GM12878 (cell line): ENCODE measurements around the gene HCLS1. TPM values are rescaled to one million over a fixed set of nuclear protein-coding genes. Genes with fewer than 3 reads are reported as not detected.

Source experiments
- ATAC-seq: fragments of 200-7000 bp; cut with Tn5 transposase; 3 replicates; pipeline ENCODE4 v1.9.1; 2020; ENCODE audit warnings: mild to moderate bottlenecking, moderate library complexity
- BruUV-seq: library from RNA; stranded (reverse); fragments of 400-500 nt; replicated peaks from 2 replicates; lab custom pipeline; 2021; lab: Mats Ljungman, UMichigan
- CTCF ChIA-PET: fragments of 300-600 bp; sonication (Branson Sonifier 250); formaldehyde crosslinking; extraction: SDS; loops from one replicate; lab custom pipeline; 2021; ENCODE audit warnings: inconsistent platforms; lab: Yijun Ruan, JAX
- POLR2A ChIA-PET: fragments of 350-600 bp; formaldehyde crosslinking; extraction: SDS; loops from one replicate; lab custom pipeline; 2021; ENCODE audit warnings: inconsistent platforms; lab: Charles Lee
- RAD21 ChIA-PET: fragments of 300-600 bp; sonication (Branson Sonifier 250); formaldehyde crosslinking; loops from one replicate; lab custom pipeline; 2023; ENCODE audit warnings: antibody characterized with exemption; ENCODE audit not compliant: unreplicated experiment; lab: Charles Lee
- SMC1A ChIA-PET: fragments of 300-600 bp; sonication (Branson Sonifier 250); formaldehyde crosslinking; loops from one replicate; lab custom pipeline; 2023; ENCODE audit not compliant: unreplicated experiment, uncharacterized antibody; lab: Charles Lee
- DNase-seq: peaks from one replicate; pipeline ENCODE4 v3.0.0-alpha.2; 2011; ENCODE audit warnings: low read depth, low spot score
- FAIRE-seq: peaks from 3 replicates; lab custom pipeline; 2011; peaks lifted over from hg19 to GRCh38; lab: Jason Lieb, UNC
- H2AFZ ChIP-seq: 2 replicates; pipeline ENCODE4 v1.6.0; 2011; ENCODE audit warnings: low read depth, low read length, control low read depth; ENCODE audit not compliant: control insufficient read depth
- H3K27ac ChIP-seq: 2 replicates; pipeline ENCODE4 v1.5.1; 2011; ENCODE audit warnings: control low read depth; ENCODE audit not compliant: control insufficient read depth, insufficient read depth
- H3K27me3 ChIP-seq, 2 experiments: replicated peaks in 1 of 2; 2 replicates each; pipeline versions ENCODE4 v1.6.0 to v1.6.1; 2011; ENCODE audit warnings: low read length in 1 of 2; ENCODE audit not compliant: control insufficient read depth in 2 of 2, insufficient read depth in 2 of 2
- H3K36me3 ChIP-seq, 2 experiments: 2 replicates each; pipeline ENCODE4 v1.5.1; 2011; ENCODE audit warnings: low read length in 1 of 2; ENCODE audit not compliant: control insufficient read depth in 2 of 2, insufficient read depth in 2 of 2
- H3K4me1 ChIP-seq: 2 replicates; pipeline ENCODE4 v1.6.1; 2011; ENCODE audit warnings: mild to moderate bottlenecking, low read length, moderate library complexity, mixed read lengths; ENCODE audit not compliant: control insufficient read depth, insufficient read depth
- H3K4me2 ChIP-seq: 2 replicates; pipeline ENCODE4 v1.6.0; 2011; ENCODE audit warnings: control low read depth; ENCODE audit not compliant: control insufficient read depth, insufficient read depth
- H3K4me3 ChIP-seq: fragments of 200-600 bp; sonication (generic); 2 replicates; pipeline ENCODE4 v1.5.1; 2016
- H3K79me2 ChIP-seq: 2 replicates; pipeline ENCODE4 v1.6.0; 2011; ENCODE audit warnings: low read length; ENCODE audit not compliant: control insufficient read depth, insufficient read depth
- H3K9ac ChIP-seq: 2 replicates; pipeline ENCODE4 v1.8.0; 2011; ENCODE audit warnings: low read length, control low read depth, mixed read lengths; ENCODE audit not compliant: control insufficient read depth, insufficient read depth
- H3K9me3 ChIP-seq: replicated peaks from 3 replicates; pipeline ENCODE4 v1.5.1; 2011; ENCODE audit warnings: mild to moderate bottlenecking, low read length; ENCODE audit not compliant: control insufficient read depth, insufficient read depth
- H4K20me1 ChIP-seq: 2 replicates; pipeline ENCODE4 v1.6.0; 2011; ENCODE audit not compliant: control insufficient read depth, insufficient read depth
- CBX5 ChIP-seq: sonication (generic); IDR thresholded peaks from 2 replicates; pipeline ENCODE4 v1.6.1; 2016; ENCODE audit warnings: low read depth, moderate library complexity, mild to moderate bottlenecking, inconsistent platforms
- CEBPB ChIP-seq, 2 experiments: fragments of 150-350 bp in 1 of 2; IDR thresholded peaks; 2 replicates each; pipeline ENCODE4 v1.6.1; 2012 to 2014; ENCODE audit warnings: low read depth in 2 of 2, low read length in 2 of 2, borderline replicate concordance in 1 of 2, inconsistent platforms in 1 of 2
- HSF1 ChIP-seq: fragments of 150-350 bp; IDR thresholded peaks from 2 replicates; pipeline ENCODE4 v1.6.1; 2014; ENCODE audit warnings: mild to moderate bottlenecking, low read depth, low read length
- POLR2A ChIP-seq: IDR thresholded peaks from 2 replicates; pipeline ENCODE4 v1.6.1; 2011; ENCODE audit warnings: low read depth, mild to moderate bottlenecking, low read length
- SMAD5 ChIP-seq: IDR thresholded peaks from 2 replicates; pipeline ENCODE4 v1.6.1; 2016; ENCODE audit warnings: antibody characterized with exemption, low read depth
- STAT1 ChIP-seq: fragments of 450-650 bp; conservative IDR thresholded peaks from 2 replicates; pipeline ENCODE4 v1.6.1; 2014; ENCODE audit warnings: antibody characterized with exemption, mild to moderate bottlenecking
- SUZ12 ChIP-seq: fragments of 200-600 bp; sonication (generic); IDR thresholded peaks from one replicate; pipeline ENCODE4 v1.6.1; 2018; ENCODE audit warnings: antibody characterized with exemption, mild to moderate bottlenecking; ENCODE audit not compliant: unreplicated experiment
- WRNIP1 ChIP-seq: IDR thresholded peaks from 2 replicates; pipeline ENCODE4 v1.6.1; 2011; ENCODE audit warnings: low read depth, low read length, improper control_type of control experiment, borderline replicate concordance
- WGBS: methylation state at CpG from one replicate; pipeline ENCODE4 v1.1.6; 2016; ENCODE audit warnings: low lambda C conversion rate; ENCODE audit not compliant: insufficient replicate concordance, insufficient coverage; ENCODE audit errors: missing lambda C conversion rate; 5-methylcytosine and 5-hydroxymethylcytosine counted together
- in situ Hi-C: fragments of 300-500 bp; cut with MboI; formaldehyde crosslinking; loops from 9 replicates; pipeline ENCODE4 v1.14.3; 2018; ENCODE audit warnings: mixed read lengths
- intact Hi-C: fragments of 100-400 bp; cut with micrococcal nuclease; formaldehyde crosslinking; loops from one replicate; pipeline ENCODE4 v1.14.2; 2022; ENCODE audit not compliant: unreplicated experiment
- polyA plus RNA-seq, 11 experiments: library from polyadenylated mRNA; depleted of rRNA in 4 of 11; unstranded in 6 of 11; stranded (reverse) in 5 of 11; fragments of >200 nt; fragmentation: Nextera tagmentation in 4 of 11; fragmentation: Illumina TruSeq in 1 of 11; extraction: Ambion mirVana in 4 of 11; extraction: Trizol in 1 of 11; gene quantifications; 1 replicate in 1 of 11; 2 replicates in 10 of 11; pipeline versions ENCODE4 v1.2.1 to v1.2.3, GENCODE V29; 2011 to 2016; ENCODE audit warnings: inconsistent platforms in 2 of 11, missing spikeins in 2 of 11, low read depth in 1 of 11
- total RNA-seq, 4 experiments: library from RNA; depleted of rRNA in 3 of 4; stranded (reverse); fragments of >200 nt in 3 of 4; fragmentation: Illumina TruSeq in 1 of 4; extraction: Trizol in 1 of 4; gene quantifications; 2 replicates each; pipeline versions ENCODE4 v1.2.1 to v1.2.3, GENCODE V29; 2013 to 2021

HCLS1 gene
- total and polyA plus RNA-seq, 10 of the 15 experiments (the other 5 are each of a cell fraction or from before 2014, with no cell fraction given) = 51.6 to 344 (median 231) TPM

- no peak for TF ChIP-seq HSF1
Observed at GRCh38 chr3:121662742-121663141, 2.0 kb upstream of the HCLS1 start (continued).

- no TSS peak for BruUV-seq
- H3K4me2 ChIP-seq = peak overlapping the region; percentile 96
- in situ Hi-C loops = no loop called here
Observed at GRCh38 chr3:121661376-121661775, 673 bp upstream of the HCLS1 start.

More at GRCh38 chr3:121661376-121661775, 673 bp upstream of the HCLS1 start:
- H4K20me1 ChIP-seq = no peaks in the 10 kb centered on the region
- no peak for FAIRE-seq
- peaks cover 34% of the 10 kb centered on the region for H3K79me2 ChIP-seq
- peak overlapping the region; percentile 91 for H2AFZ ChIP-seq
- ATAC-seq = no peak
- peaks cover 4 to 42% of the 10 kb centered on the region in 2 experiments for H3K36me3 ChIP-seq
- peaks cover 1% of the 10 kb centered on the region; the same call in 2 of the 3 replicates for H3K9me3 ChIP-seq
- peak overlapping the region; percentile 97 for H3K27ac ChIP-seq
- H3K27me3 ChIP-seq = no peaks in the 10 kb centered on the region
- peaks cover 26% of the 10 kb centered on the region for H3K4me1 ChIP-seq
- ChIA-PET SMC1A (interaction anchor here (0.7 to 4.1 kb wide), 11 partner anchors 9 to 439 kb away, joined by 3 to 18 read pairs (median 3); partner anchors contain the start of gene POLQ), POLR2A (interaction anchor here (0.5 to 2.5 kb wide), 8 partner anchors 11 to 138 kb away, joined by 3 to 14 read pairs (median 4); partner anchors contain the start of genes GOLGB1 and POLQ)
- peak overlapping the region; percentile 75 for H3K9ac ChIP-seq
- WGBS = 79% methylated on average over 6 of the region's 6 CpGs
- no peak for DNase-seq
- intact Hi-C loops = loop anchor here (2.0 to 10.0 kb wide), 4 partner anchors 87 to 433 kb away; partner anchors contain the start of gene GOLGB1
- TF ChIP-seq CBX5 (no peak), WRNIP1 (no peak), STAT1 (no peak), CEBPB (IDR thresholded peaks at IDR 0.05; ENCODE audit: borderline replicate concordance in 1 of 2, low read depth in 2 of 2, low read length in 2 of 2) (no peak), POLR2A (0 out of 2 replicates have a peak, but pooled peaks have one; percentile 27), SUZ12 (no peak), SMAD5 (no peak)
- TF ChIP-seq, all 136 proteins: peak for 1
- CTCF ChIA-PET = interaction anchor here (0.6 to 1.2 kb wide), 5 partner anchors 22 to 169 kb away, joined by 3 to 6 read pairs (median 5); partner anchors contain the start of gene POLQ
- H3K4me3 ChIP-seq = peak overlapping the region; percentile 61; the same call in 1 of the 2 replicates
- RAD21 ChIA-PET = interaction anchor here (0.8 to 1.5 kb wide), 7 partner anchors 46 to 168 kb away, joined by 3 to 7 read pairs (median 4); partner anchors contain the start of gene POLQ
